ENCODE data around the gene LILRA1. TPM values are rescaled to one million over a fixed set of nuclear protein-coding genes. Genes with fewer than 3 reads are reported as not detected.
"Not testable (repeated sequence)": the region's sequence is repeated elsewhere in the genome, so short reads cannot be mapped to it uniquely, and the experiment has no call there.

Gene LILRA1
- total RNA-seq, 1 experiment from 2014 or later: not detected

DNA sequence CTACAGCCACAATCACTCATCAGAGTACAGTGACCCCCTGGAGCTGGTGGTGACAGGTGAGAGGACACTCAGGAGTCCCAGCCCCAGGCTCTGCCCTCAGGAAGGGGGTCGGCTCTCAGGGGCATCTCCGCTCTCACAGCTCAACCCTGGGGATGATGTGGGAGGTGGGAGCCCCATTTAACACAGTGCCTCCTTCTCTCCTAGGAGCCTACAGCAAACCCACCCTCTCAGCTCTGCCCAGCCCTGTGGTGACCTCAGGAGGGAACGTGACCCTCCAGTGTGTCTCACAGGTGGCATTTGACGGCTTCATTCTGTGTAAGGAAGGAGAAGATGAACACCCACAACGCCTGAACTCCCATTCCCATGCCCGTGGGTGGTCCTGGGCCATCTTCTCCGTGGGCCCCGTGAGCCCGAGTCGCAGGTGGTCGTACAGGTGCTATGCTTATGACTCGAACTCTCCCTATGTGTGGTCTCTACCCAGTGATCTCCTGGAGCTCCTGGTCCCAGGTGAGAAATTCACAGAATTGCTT, 18.8 kb upstream of the LILRA1 start:
- in situ Hi-C loops (cut with HindIII; ENCODE audit: low sequenced_read_pairs): no loop called here
- DNase-seq (ENCODE audit: low spot score): no peak

DNA sequence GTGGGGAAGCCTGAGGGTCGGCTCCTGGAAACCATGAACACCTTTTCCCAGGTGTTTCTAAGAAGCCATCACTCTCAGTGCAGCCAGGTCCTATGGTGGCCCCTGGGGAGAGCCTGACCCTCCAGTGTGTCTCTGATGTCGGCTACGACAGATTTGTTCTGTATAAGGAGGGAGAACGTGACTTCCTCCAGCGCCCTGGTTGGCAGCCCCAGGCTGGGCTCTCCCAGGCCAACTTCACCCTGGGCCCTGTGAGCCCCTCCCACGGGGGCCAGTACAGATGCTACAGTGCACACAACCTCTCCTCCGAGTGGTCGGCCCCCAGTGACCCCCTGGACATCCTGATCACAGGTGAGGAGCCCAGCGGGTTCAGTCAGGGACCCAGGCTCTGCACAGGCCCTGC, 18.2 kb upstream of the LILRA1 start:
- DNase-seq (ENCODE audit: low spot score); in situ Hi-C loops (cut with HindIII; ENCODE audit: low sequenced_read_pairs): not testable (repeated sequence)

GRCh38 chr19:54576411-54576976, 16.9 kb upstream of the LILRA1 start:
- in situ Hi-C loops (cut with HindIII; ENCODE audit: low sequenced_read_pairs): no loop called here
- no peak for DNase-seq (ENCODE audit: low spot score)

DNA sequence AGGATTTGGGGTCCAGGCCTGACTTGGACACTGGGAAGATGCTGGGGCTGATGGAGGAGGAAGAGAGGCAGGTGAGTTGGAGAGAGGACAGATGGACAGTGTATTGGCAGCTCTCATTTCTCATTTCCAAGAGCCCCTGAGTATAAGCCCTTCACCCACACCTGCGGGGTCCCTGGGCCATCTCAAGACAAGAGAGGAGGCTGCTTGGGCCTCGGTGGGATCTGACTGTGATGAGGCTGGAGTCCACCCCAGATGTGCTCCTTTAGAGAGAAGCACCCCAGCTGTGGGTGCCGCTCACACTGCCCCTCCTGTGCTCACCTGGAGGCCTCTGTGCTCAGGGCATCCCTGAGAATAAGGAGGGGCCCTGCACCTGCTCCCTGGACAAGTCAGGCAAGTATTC, 16.1 kb upstream of the LILRA1 start:
- DNase-seq (ENCODE audit: low spot score): no peak
- in situ Hi-C loops (cut with HindIII; ENCODE audit: low sequenced_read_pairs): no loop called here

- in situ Hi-C loops (cut with HindIII; ENCODE audit: low sequenced_read_pairs); DNase-seq (ENCODE audit: low spot score): not testable (repeated sequence)
These were observed 15.2 kb upstream of the LILRA1 start for GRCh38 chr19:54578268-54578667.

DNA sequence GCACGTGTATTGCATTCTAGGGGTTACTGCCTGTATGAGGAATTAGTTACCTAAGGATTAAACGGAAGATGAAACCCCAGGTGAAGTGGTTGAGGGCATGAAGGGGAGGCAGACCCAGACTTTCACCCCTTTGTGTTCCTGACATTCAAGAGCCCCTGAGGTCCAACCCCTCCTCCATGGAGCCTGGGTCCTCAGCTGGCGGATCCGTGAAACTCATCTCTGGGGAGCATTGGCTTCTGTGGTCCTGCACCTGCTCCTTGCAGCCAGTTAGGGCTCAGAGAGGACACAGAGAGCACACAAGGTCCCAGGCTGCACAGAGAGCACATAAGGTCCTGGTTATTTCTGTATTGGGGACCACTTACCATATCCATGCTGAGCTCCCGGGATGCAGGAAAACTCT, 7.0 kb upstream of the LILRA1 start:
- in situ Hi-C loops (cut with HindIII; ENCODE audit: low sequenced_read_pairs): no loop called here
- DNase-seq (ENCODE audit: low spot score): no peak

- no peak for DNase-seq (ENCODE audit: low spot score)
- in situ Hi-C loops (cut with HindIII; ENCODE audit: low sequenced_read_pairs): no loop called here
These were observed 6.4 kb upstream of the LILRA1 start for GRCh38 chr19:54587026-54587425.

DNA sequence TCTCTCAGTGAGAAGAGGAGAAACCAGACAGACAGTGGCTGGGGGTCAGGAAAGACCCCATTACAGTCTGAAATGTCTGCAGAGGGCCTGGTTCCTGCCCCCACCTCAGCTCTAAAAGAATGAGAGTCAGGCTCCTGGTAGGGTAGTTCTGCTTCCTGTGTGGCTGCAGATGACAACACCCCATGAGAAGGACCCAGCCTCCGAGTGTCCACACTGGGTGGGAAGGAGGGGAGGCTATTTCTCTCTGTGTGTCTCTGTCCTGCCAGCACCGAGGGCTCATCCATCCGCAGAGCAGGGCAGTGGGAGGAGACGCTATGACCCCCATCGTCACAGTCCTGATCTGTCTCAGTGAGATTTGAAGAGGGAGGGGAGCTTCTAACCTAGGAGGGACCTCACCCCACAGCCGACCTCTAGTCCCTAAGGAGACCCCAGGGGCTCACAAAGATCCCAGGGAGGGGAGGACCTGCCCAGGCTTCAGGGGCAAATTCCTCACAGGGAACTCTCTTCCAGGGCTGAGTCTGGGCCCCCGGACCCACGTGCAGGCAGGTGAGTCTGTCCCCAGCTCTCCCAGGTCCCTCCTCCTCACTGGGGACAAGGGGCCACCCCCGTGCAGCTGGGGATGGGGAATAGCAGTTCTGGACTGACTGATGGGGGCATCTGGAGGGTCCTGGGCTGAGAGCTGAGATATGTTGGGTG, 647 bp downstream of the LILRA1 start:
- in situ Hi-C loops (cut with HindIII; ENCODE audit: low sequenced_read_pairs): not testable (repeated sequence)

DNA sequence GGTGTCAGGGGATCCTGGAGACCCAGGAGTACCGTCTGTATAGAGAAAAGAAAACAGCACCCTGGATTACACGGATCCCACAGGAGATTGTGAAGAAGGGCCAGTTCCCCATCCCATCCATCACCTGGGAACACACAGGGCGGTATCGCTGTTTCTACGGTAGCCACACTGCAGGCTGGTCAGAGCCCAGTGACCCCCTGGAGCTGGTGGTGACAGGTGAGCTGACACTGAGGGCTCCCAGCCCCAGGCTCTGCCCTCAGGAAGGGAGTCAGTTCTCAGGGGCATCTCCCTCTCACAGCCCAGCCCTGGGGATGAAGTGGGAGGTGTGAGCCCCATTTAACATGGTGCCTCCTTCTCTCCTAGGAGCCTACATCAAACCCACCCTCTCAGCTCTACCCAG, 1.3 kb downstream of the LILRA1 start:
- in situ Hi-C loops (cut with HindIII; ENCODE audit: low sequenced_read_pairs): no loop called here
- no peak for DNase-seq (ENCODE audit: low spot score)

More for the DNA sequence above, 647 bp downstream of the LILRA1 start:
- DNase-seq (ENCODE audit: low spot score): not testable (repeated sequence)

GRCh38 chr19:54595680-54596436, 2.4 kb downstream of the LILRA1 start:
- DNase-seq (ENCODE audit: low spot score); in situ Hi-C loops (cut with HindIII; ENCODE audit: low sequenced_read_pairs): not testable (repeated sequence)

DNA sequence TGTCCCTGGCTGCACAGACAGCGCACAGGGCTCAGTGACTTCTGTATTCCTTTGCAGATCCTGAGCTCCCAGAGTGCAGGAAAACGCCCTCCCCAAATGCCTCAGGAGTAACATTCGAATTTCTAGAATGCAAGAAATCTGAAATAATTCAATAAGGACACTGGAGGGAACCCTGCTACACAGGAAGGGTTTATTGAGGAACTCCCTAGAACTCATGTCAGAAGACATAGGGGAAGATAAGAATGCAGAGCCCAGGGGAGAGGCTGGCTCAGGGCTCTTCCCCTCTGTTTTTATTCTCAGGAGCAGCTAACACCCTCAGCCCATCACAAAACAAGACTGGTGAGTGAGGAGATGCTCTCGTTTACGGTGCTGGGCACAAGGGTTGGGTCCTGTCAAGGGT, 6.8 kb downstream of the LILRA1 start:
- no peak for DNase-seq (ENCODE audit: low spot score)
- in situ Hi-C loops (cut with HindIII; ENCODE audit: low sequenced_read_pairs): no loop called here

DNA sequence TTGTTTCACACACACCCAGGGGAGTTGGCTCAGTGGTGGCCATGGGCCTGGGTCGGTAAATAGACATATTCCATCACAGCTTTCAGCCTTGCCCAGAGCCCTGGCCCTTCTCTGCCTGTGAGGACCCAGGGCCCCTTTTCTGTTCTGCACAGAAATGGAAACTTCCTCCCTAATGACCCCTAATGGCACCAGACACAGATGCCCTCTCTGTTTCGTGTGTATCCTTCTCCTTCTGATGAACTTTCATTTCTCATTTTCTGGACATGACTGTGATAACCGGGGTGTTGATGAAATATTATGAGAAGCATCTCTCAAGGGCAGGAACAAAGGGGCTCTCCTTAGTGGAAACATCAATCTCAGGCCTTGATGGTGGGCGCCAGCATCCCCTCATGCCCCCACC, 12.8 kb downstream of the LILRA1 start:
- in situ Hi-C loops (cut with HindIII; ENCODE audit: low sequenced_read_pairs): no loop called here
- no peak for DNase-seq (ENCODE audit: low spot score)

GRCh38 chr19:54606891-54607784, 13.7 kb downstream of the LILRA1 start:
- in situ Hi-C loops (cut with HindIII; ENCODE audit: low sequenced_read_pairs): no loop called here
- DNase-seq (ENCODE audit: low spot score): no peak

DNA sequence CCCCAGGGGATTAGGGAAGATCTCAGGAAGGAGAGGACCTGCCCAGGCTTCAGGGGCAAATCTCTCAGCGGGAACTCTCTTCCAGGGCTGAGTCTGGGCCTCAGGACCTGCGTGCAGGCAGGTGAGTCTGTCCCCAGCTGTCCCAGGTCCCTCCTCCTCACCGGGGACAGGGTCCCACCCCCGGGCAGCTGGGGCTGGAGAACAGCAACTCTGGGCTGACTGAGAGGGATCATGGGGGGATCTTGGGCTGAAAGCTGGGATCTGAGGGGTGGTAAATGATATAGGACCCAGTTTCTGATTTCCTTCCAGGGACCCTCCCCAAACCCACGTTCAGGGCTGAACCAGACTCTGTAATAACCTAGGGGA, 14.3 kb downstream of the LILRA1 start:
- in situ Hi-C loops (cut with HindIII; ENCODE audit: low sequenced_read_pairs): no loop called here
- DNase-seq (ENCODE audit: low spot score): no peak

- in situ Hi-C loops (cut with HindIII; ENCODE audit: low sequenced_read_pairs): no loop called here
- no peak for DNase-seq (ENCODE audit: low spot score)
These were observed 14.8 kb downstream of the LILRA1 start for GRCh38 chr19:54608205-54608604.

DNA sequence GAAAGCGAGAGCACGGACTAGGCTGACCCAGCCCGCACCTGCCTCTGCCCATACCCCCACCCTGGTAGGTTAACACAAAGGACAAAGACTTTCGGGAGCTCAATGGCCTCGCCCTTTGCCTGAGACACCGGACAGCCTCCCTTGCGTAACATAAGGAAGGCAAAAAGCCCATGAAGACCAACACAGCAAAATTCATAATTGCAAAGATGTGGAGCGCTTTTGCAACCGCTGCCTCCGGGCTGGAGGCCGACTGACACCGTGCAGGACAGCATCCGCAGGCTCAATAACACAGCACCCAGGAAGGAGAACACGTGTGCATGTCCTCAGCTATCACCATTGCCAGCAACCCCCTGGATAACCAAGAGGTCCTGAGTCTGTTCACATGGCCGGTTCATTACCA, 15.4 kb downstream of the LILRA1 start:
- in situ Hi-C loops (cut with HindIII; ENCODE audit: low sequenced_read_pairs): no loop called here
- DNase-seq (ENCODE audit: low spot score): no peak

DNA sequence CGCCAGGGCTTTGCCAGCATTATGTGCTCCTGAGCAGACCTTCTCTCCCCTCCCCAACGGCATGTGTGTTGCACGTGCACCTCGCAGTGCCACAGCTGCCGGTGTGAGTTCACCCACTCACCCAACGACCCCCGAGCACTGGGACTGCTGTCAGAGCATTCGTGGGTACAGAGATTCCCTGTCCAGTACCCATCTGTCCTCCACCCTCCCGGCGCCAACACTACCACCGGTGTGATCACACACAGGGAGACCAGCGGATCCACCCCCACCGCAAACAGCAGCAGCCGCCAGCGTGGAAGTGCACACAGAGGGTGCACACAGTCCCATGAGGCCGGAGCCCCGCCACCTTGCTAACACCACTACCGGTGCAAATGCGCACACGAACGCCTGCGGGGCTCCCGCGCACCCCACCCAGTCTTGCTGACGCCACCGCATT, 15.9 kb downstream of the LILRA1 start:
- in situ Hi-C loops (cut with HindIII; ENCODE audit: low sequenced_read_pairs): no loop called here
- no peak for DNase-seq (ENCODE audit: low spot score)

DNA sequence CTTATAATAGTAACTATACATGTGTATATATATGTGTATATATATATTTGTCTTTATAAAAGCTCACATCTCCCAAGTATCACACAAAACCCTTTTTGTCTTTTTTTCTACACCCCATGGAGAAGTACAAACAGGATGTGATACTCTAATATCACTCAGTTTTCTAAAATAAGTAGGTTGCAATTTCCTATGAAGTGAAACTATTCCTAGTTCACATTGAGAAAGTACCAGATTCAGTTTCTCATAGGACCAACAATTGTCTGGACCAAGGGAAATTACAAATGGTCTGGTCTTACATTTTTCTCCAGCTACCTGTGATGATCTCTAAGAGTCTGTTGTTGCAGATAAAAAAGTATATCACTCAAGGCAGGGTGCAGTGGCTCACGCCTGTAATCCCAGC, 19.0 kb downstream of the LILRA1 start:
- in situ Hi-C loops (cut with HindIII; ENCODE audit: low sequenced_read_pairs): no loop called here
- DNase-seq (ENCODE audit: low spot score): no peak

DNA sequence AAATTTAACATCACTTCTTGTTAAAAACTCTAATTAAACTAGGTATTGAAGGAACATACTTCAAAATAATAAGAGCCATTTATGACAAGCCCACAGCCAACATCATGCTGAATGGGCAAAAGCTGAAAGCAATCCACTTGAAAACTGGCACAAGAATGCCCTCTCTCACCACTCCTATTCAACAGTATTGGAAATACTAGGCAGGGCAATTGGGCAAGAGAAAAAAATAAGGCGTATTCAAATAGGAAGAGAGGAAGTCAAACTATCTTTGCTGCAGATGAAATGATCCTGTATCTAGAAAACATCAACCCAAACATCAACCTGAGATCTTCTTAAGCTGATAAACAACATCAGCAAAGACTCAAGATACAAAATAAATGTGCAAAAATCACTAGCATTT, 21.3 kb downstream of the LILRA1 start:
- in situ Hi-C loops (cut with HindIII; ENCODE audit: low sequenced_read_pairs): no loop called here
- no peak for DNase-seq (ENCODE audit: low spot score)

All from G401 (cell line).